T-helper 2 cell (primary cell): ENCODE data around the gene ARSB.

Source experiments
- DNase-seq, 5 experiments: peaks; one replicate each; pipeline versions ENCODE4 v3.0.0 to v3.0.0-alpha.2; 2012 to 2022
- total RNA-seq, 2 donors: gene quantifications; one replicate each; lab custom pipeline; 2026; lab: John Stamatoyannopoulos, UW

The ARSB gene
- 11.7 to 13.7 reads per million in 2 donors for total RNA-seq

- peak; percentile 14 to 76 (median 23) for DNase-seq
These were observed at the start of gene ARSB for GRCh38 chr5:78985116-78985724. TSS of gene ARSB (minus strand) at chr5:78985310. CDS start at chr5:78985248, 62 bp downstream.

GRCh38 chr5:79032782-79033181, 47.7 kb upstream of the ARSB start:
- no peak for DNase-seq

DNA sequence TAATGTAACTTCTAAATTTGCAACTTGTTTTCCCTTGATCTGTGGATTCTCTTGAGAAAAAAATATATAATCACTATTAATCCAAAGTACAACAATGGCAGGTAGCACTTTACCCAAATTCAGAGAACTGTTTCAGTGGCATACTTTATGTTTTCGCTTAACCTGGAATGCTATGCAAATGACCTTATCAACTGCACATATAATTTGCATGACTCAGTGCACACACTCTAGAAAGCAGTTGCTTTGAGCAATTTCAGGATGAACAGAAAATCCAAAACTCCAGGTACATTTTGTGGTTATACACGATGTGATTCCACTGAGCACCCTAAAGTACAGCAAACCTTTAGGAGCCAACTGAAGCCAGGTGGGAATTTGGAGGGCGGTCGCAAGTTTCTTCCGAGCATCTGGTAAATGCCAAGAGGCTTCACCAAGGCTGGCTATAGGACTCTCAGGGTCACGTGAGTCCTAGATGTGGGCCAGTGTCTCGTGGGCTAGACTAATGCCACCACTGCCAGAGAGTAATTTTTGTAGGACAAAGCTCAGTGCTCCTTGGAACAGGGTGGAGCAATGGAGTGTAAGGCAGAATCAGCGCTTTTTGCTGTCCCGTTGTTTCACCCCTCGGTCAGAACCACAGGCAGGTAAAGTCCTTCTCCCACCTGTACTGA, 47.1 kb upstream of the ARSB start:
- DNase-seq = no peak

DNA sequence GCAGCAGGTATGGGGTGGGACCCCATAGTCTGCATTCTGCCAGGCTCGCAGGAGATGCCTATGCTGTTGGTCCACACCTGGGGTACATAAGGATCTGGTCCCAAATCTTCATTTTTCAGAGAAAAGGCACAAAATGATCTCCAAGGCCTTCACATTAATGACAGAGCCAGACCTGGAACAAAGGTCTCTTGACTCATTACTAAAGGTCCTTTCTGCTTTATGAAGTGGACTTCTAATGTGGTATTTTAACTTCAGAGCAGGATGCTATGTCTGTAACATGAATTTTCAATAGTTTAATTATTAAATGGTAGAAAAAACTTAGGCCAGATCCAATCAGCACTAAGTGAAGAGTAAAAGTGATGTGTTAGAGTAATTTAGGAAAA, 46.4 kb upstream of the ARSB start:
- no peak for DNase-seq

DNA sequence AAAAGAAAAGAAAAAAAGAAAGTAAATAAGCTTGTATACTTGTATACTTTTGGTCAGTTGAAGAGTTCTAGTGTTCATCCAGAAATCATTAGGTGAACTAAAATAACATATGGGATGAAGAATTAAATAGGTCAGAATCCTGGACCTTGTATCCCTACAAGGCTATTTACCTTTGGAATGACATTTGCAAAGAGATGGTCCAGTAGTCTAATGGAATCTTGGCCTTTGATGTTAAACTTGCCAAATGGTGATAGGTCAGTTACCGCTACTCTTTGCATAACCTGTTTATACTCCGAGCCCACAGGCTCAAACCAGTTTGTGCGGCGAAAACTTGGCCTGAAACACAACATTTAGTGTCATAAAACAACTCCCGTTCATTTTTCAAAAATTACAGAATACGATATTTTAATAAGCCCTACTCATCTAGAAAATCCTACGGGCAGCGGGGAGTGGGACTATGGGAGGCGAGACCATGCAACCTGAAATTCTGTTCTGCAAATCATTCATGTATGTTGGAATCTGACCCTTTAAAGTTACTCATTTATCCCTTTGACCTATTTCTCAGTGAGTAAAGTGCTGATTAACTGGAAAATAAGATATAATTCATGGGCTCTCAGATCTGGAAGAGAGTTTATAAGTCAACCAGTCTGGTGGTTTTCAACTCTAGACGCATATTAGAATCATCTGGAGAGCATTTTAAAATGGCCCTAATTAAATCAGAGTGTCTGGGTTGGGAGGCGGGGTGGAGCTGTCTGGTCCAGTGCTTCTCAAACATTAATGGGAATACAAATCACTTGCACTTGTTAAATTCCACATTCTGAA, 45.8 kb upstream of the ARSB start:
- DNase-seq = no peak

GRCh38 chr5:79025054-79025472, 40.0 kb upstream of the ARSB start:
- peak in 4 of 5 experiments; percentile 4 to 39 (median 8) for DNase-seq

GRCh38 chr5:79023947-79024346, 38.8 kb upstream of the ARSB start:
- DNase-seq = no peak

- DNase-seq = no peak
These were observed 38.2 kb upstream of the ARSB start for GRCh38 chr5:79023348-79023747.

DNA sequence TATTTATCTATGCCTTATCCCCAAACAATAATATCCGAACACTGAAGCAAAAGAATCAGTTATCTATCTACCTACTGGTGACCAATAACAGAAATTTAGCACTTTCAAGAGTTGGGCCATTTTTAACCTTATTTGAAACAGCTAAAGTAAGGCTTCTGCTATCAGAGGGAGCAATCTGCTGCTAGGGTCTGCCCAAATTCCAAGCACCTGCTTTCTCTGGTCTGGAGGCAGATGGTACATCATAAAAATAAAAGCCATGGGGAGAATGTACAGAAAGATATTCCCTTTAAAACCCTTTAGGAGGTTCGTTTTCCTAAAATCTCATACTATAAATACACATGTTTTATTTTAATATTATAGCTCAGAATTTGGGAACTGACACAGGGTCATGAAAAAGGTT, 37.7 kb upstream of the ARSB start:
- DNase-seq = no peak

DNA sequence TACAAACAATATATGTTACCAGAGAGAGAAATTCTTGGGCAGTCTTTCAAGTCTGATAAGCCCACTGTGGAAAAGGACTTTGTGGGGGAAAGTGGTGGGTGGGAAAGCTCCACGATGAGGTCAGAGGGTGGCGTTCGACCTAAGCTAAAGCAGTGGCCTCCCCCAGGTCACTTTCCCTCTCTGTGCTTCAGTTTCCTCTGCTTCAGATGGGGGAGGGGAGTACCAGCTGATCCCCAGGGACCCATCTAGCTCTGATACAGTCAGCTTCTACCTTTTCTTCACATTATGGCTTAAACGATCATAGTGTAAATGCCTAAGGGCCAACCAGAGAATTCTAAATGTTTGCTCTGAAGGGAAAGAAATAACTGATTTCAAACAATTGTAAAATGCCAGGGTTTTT, 36.6 kb upstream of the ARSB start:
- DNase-seq = no peak

DNA sequence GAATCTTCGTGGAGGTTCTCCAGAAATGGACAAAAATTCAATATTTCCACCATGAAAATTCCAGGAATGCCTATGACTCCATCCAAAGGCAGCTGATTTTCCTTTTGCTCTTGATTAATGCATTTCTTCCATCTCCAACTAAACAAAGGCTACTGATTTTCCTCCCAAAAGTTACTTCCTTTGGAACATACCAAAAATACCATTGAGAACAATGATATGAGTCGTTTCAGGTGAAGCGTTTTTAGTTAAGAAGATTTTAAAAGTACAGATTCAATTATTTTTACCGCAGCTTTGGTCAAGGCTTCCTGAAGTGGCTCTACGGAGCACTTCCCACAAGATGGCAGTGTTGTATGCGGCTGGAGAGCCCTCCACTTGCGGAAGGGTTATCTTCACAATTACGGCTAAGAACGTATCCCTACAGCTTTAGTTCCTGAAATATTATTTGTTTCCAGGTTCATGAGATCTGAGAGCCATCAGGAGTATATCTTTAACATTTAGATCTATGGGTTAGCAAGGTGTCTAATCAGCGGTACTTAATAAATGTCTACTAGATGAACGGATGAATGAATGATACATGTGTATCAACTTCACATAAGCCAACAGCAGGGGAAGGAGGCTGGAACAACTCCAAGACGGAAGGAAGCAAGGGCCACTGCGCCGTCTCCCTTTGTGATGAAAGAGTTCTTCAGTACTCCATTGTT, 35.9 kb upstream of the ARSB start:
- DNase-seq = peak in 3 of 5 experiments; percentile 4 to 45 (median 10)

DNA sequence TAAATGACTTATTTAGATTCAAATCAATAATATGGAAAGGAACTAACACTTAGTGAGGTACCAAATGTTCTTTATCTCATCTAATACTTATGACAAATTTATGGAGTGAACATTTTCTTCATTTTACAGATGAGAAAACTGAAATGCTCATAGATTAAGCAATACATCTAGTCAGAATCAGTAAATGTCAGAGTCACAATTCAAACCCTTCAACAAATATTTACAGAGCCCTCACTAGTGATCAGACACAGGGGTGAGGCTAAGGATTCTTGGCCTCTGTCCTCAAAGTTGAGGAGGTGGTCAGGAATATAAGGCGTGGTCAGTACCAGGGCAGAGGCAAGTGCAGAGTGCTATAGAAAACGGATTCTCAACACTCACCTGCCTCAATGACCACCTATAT, 29.5 kb upstream of the ARSB start:
- no peak for DNase-seq

GRCh38 chr5:79011869-79012268, 26.8 kb upstream of the ARSB start:
- no peak for DNase-seq

- DNase-seq = peak in 1 of 5 experiments; percentile 7
These were observed 26.2 kb upstream of the ARSB start for GRCh38 chr5:79011219-79011836.

- DNase-seq = no peak
These were observed 23.3 kb upstream of the ARSB start for GRCh38 chr5:79008362-79008761.

DNA sequence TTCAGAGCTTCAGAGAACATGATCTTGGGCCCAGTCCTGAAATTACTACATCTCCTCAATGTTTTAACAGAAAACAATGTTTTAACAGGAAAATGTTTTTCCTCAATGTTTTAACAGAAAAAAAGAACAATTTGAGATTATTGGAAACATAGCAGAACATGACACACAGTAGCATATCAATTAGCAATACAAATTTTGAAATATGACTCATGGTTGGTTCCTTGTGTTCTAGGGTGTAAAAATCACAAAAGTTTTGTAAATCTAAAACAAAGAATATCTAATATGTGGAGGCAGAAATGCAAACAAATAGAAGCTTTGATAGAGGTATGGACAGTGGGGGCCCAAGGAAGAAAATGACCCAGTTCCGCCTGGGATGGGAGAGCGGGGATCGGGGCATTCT, 22.8 kb upstream of the ARSB start:
- DNase-seq = no peak

DNA sequence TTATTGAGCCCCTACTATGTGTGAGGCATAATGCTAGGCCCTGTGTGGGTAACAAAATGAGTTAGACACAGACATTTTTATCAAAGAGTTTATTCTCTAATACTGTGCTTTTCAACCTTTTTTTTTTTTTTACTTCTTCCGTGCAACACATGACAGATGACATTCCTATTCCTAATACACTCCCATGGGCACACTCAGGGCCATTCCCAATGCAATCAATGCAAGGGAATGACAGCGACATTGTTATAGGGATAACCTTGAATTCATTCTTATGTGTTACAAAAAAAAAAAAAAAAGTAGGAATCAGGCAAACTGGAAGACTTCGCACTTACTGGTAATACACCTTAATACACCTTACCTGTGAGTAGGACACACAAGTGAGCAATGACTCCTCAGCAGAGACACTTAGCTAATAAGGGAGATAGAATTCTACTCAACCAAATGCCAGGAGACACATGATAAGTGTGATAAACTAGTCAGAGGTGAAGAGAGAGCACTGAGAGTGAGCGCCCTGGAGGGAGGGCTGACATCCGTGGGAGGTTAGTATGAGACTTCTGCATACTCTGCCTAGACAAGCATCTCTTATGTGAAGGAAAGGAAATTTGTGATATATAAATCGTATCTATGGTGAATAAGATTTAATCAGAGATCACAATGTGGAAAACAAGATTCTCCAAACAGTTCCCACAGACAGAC, 21.0 kb upstream of the ARSB start:
- no peak for DNase-seq

DNA sequence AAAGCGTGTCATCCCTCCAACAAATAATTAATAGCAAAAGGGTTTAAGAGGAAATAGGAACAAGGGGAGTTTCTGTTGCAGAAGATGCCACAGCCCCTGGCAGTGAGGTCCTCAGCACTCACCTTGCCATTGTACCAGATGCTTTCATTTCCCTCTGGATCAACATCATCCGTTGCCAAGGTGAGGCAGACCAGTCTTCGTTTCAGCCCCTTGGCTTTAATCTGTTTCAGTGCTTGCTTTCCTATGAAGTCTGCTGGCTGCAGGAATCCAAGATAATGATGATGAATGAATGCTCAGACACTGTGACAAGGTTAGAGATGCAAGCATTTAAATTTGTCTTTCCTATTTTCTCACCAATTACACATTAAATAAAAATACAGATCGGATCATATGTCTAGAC, 20.0 kb upstream of the ARSB start:
- DNase-seq = no peak

DNA sequence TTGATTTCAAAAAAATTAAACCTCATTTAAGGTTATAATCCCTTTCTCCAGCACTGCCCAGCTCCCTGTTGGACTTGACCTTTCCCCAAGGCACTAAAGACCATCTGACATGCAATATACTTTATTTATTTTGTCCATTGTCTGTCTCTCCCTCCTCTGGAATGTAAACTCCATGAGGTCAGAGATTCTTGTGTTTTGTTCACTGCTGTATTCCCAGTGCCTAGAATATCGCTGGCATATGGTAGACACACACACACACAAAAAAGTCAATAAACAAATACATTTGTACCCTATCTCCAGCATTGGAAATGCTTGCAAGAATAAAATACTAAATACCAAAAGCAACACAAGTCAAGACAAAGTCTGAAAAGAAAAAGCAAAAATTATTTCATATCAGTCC, 17.3 kb upstream of the ARSB start:
- no peak for DNase-seq

DNA sequence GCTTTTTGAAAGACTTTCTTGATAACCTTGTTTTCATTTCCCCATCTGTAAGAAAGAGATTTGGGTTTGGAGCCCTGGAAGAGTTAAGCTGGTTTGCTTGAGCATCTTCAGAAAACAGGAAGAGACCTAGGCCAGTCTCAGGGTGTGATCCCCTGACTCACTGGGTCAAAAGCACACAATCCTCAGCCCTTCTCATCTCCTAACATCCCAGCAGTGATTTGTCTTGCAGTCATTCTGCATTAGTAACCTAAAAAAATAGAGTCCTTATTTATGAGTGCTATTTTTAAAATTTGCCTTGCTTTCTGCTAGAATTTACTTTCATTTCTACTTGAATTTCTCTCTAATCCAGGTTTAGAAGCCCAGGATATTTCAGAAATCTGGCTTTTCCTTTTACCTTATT, 16.4 kb upstream of the ARSB start:
- DNase-seq = no peak

DNA sequence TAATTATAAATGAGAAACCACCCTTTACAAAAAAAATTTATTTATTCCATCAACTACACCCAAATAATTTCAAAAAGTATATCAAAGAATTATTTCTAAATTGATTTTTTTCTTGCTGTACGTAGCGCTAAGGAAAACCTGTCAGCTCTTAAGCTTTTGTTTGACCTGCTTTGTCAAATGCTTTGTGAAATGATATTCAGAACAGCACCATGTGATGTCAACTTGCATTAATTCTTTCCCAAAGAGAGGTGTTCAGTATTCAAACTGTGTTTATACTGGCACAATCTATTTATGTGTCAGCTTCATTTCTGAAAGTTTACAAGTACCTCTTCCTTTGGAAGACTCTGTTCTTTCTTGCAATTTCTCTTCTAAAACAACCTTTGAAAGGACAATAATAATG, 12.0 kb upstream of the ARSB start:
- DNase-seq = no peak

DNA sequence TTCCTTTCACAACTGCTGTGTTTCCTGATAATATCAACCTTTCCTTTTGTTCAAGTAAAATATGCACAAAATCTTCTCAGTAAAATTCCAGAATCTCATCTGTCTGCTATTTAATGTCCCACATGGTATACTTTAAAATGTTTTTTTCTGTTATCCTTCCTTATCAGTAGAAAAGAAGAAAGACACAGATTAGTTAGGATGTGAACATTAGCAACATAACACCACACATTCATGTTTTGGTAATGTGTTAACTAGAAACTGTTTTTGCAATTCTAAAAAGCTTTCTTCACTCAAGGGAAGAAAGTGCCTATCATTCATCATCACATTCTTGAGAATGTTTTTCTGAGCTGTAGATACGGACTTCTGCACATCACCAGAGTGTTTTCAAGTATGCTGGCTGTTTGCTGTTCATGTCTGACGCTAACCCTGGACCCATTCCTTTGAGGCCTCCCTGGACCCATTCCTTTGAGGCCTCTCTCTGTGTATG, 10.5 kb upstream of the ARSB start:
- DNase-seq = no peak
